Heart left ventricle (tissue), 13 donors: Measurements from ENCODE around the gene TJP1.

ENCODE experiments used
- CTCF ChIP-seq, 12 donors: fragments of 200-600 bp; sonication (generic) in 4 of 12; IDR thresholded peaks; one replicate each; pipeline versions ENCODE4 v1.5.0 to v1.8.0; 2018 to 2022; ENCODE audit warnings: antibody characterized with exemption in 12 of 12, mild to moderate bottlenecking in 5 of 12
- POLR2A ChIP-seq, 2 donors: fragments of 450-650 bp; IDR thresholded peaks; one replicate each; pipeline ENCODE4 v1.6.1; 2017; ENCODE audit warnings: antibody characterized with exemption in 2 of 2, mild to moderate bottlenecking in 2 of 2, moderate library complexity in 2 of 2
- donor health status: ischemic (EF 13 %, LVEDD 7.1; RV severe dilation, severe dysfunction).
- donor health status: DM: no; HTN: yes; CAD: no.
- donor health status: DM: no; HTN: no; CAD: no.
- donor health status: ischemic (EF 25% LVEDD 6.9; RV normal size, moderate dysfunction).
- donor health status: ischemic (EF 25% LVEDD 5.7; RV mildly dilated, moderate dysfunction).
- donor health status: ischemic (EF 35%, LVEDD 5.7; RV mildly dilated, moderate dysfunction).
- donor health status: nonischemic (EF 11% LVEDD 7.7; RV severe dilation, severe dysfunction).
- donor health status: DM: yes; HTN: yes; CAD: no.
- donor health status: PGD.
- donor health status: ischemic (EF 29% LVEDD 5.4; RV normal size, mild dysfunction).
- donor health status: nonischemic (EF 23%, LVEDD 6.1; RV moderate dilation, normal function).

DNA sequence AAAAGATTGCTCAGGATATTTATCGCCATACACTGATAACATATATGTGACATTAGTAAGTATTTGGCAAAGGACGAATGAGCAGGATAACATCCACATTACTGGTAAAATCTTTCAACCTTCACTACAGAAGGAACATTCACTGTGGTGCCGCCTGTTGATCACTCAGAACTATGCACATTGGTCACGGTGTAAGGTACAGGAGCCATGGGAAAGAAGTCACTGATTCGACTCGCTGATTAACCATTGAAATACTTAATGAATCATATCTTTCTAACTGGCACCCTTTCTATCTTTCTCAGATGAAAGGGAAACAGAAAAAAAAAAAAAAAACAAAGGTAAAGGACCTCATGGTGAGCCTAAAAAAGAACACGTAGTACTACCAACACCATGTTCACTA lies 68.8 kb downstream of the TJP1 start:
- TF ChIP-seq CTCF (IDR thresholded peaks at IDR 0.05) (no peak), POLR2A (IDR thresholded peaks at IDR 0.05) (no peak)
